H1 (cell line): ENCODE measurements around the gene CCDC63. TPM values are rescaled to one million over a fixed set of nuclear protein-coding genes. Genes with fewer than 3 reads are reported as not detected.

ENCODE experiments used
- CTCF ChIA-PET: fragments of 300-600 bp; sonication (Branson Sonifier 250); formaldehyde crosslinking; loops from one replicate; lab custom pipeline; 2021; ENCODE audit not compliant: partially characterized antibody; lab: Charles Lee
- POLR2A ChIA-PET: fragments of 300-600 bp; sonication (Branson Sonifier 250); formaldehyde crosslinking; loops from one replicate; lab custom pipeline; 2021; ENCODE audit warnings: inconsistent platforms; ENCODE audit not compliant: partially characterized antibody; lab: Charles Lee
- DNase-seq, 2 experiments: peaks; one replicate each; pipeline versions ENCODE4 v3.0.0 to v3.0.0-alpha.2; 2010 to 2022; ENCODE audit warnings: low spot score in 2 of 2, low read depth in 1 of 2, mixed read lengths in 1 of 2
- FAIRE-seq: peaks from 2 replicates; lab custom pipeline; 2011; peaks lifted over from hg19 to GRCh38; lab: Jason Lieb, UNC
- H2AFZ ChIP-seq: 2 replicates; pipeline ENCODE4 v1.8.1; 2012; ENCODE audit warnings: low read length, inconsistent platforms
- H2AK5ac ChIP-seq: 2 replicates; pipeline ENCODE4 v1.6.1; 2013; ENCODE audit warnings: low read depth, low read length
- H2BK120ac ChIP-seq: replicated peaks from 2 replicates; pipeline ENCODE3; 2013; ENCODE audit warnings: low read depth, low read length, inconsistent platforms
- H2BK12ac ChIP-seq: 2 replicates; pipeline ENCODE4 v1.6.1; 2013; ENCODE audit warnings: low read depth, low read length
- H2BK15ac ChIP-seq: 2 replicates; pipeline ENCODE4 v1.6.1; 2013; ENCODE audit warnings: low read length
- H2BK20ac ChIP-seq: 2 replicates; pipeline ENCODE4 v1.6.1; 2013; ENCODE audit warnings: low read length
- H2BK5ac ChIP-seq: 2 replicates; pipeline ENCODE4 v1.6.1; 2013; ENCODE audit warnings: low read depth, low read length
- H3K14ac ChIP-seq: 2 replicates; pipeline ENCODE4 v1.6.1; 2013; ENCODE audit warnings: inconsistent platforms; ENCODE audit not compliant: insufficient read length
- H3K18ac ChIP-seq: 2 replicates; pipeline ENCODE4 v1.6.1; 2013; ENCODE audit warnings: low read length; ENCODE audit errors: extremely low read depth
- H3K23ac ChIP-seq: 2 replicates; pipeline ENCODE4 v1.6.1; 2013; ENCODE audit warnings: inconsistent platforms; ENCODE audit not compliant: insufficient read length
- H3K23me2 ChIP-seq: 2 replicates; pipeline ENCODE4 v1.6.1; 2013; ENCODE audit warnings: low read depth, low read length
- H3K27ac ChIP-seq: 2 replicates; pipeline ENCODE4 v1.6.1; 2011; ENCODE audit warnings: low read depth, low read length, inconsistent platforms
- H3K27me3 ChIP-seq, 4 experiments: replicated peaks in 1 of 4; 1 replicate in 1 of 4; 2 replicates in 3 of 4; pipeline versions ENCODE4 v1.6.1 to v1.8.1; 2011 to 2013; ENCODE audit warnings: low read length in 3 of 4, mild to moderate bottlenecking in 3 of 4, inconsistent platforms in 2 of 4, mixed read lengths in 2 of 4, moderate library complexity in 1 of 4; ENCODE audit not compliant: control insufficient read depth in 3 of 4, insufficient read depth in 3 of 4; ENCODE audit errors: extremely low read depth in 1 of 4
- H3K36me3 ChIP-seq, 4 experiments: 2 replicates each; pipeline versions ENCODE4 v1.6.1 to v1.8.1; 2011 to 2013; ENCODE audit warnings: mild to moderate bottlenecking in 4 of 4, low read length in 3 of 4, moderate library complexity in 2 of 4, control low read depth in 1 of 4, inconsistent platforms in 1 of 4; ENCODE audit not compliant: insufficient read depth in 4 of 4, control insufficient read depth in 2 of 4
- H3K4ac ChIP-seq: replicated peaks from 2 replicates; pipeline ENCODE3; 2013; ENCODE audit warnings: low read length, low read depth, mixed read lengths, inconsistent platforms; ENCODE audit not compliant: insufficient read length
- H3K4me1 ChIP-seq, 4 experiments: replicated peaks in 1 of 4; 1 replicate in 1 of 4; 2 replicates in 3 of 4; pipeline versions ENCODE4 v1.6.1 to v1.8.1; 2011 to 2013; ENCODE audit warnings: low read length in 3 of 4, inconsistent platforms in 2 of 4, mixed read lengths in 1 of 4; ENCODE audit not compliant: insufficient read depth in 4 of 4, control insufficient read depth in 3 of 4
- H3K4me2 ChIP-seq, 2 experiments: 2 replicates each; pipeline versions ENCODE4 v1.6.1 to v1.8.1; 2011 to 2013; ENCODE audit warnings: low read depth in 2 of 2, low read length in 2 of 2, control low read depth in 1 of 2, inconsistent platforms in 1 of 2, mild to moderate bottlenecking in 1 of 2; ENCODE audit not compliant: insufficient read depth in 1 of 2
- H3K4me3 ChIP-seq, 4 experiments: fragments of 200-600, 300-600 bp in 1 of 4; sonication (generic), shearing (Covaris generic), sonication (Bioruptor Twin) in 1 of 4; 2 replicates each; pipeline versions ENCODE4 v1.5.1 to v1.8.1; 2011 to 2016; ENCODE audit warnings: low read length in 4 of 4, low read depth in 3 of 4, control low read depth in 2 of 4, inconsistent platforms in 2 of 4, mild to moderate bottlenecking in 2 of 4, mixed read lengths in 1 of 4, moderate library complexity in 1 of 4; ENCODE audit not compliant: insufficient read depth in 2 of 4; ENCODE audit errors: extremely low read depth in 1 of 4
- H3K56ac ChIP-seq: replicated peaks from 2 replicates; pipeline ENCODE3; 2013; ENCODE audit warnings: low read depth, mild to moderate bottlenecking, mixed read lengths, low read length, inconsistent platforms; ENCODE audit not compliant: insufficient read length
- H3K79me1 ChIP-seq: 2 replicates; pipeline ENCODE4 v1.6.1; 2013; ENCODE audit warnings: low read depth, low read length, control low read depth
- H3K79me2 ChIP-seq, 2 experiments: 2 replicates each; pipeline versions ENCODE4 v1.6.1 to v1.8.1; 2012 to 2013; ENCODE audit warnings: low read length in 2 of 2, mild to moderate bottlenecking in 2 of 2, inconsistent platforms in 1 of 2; ENCODE audit not compliant: insufficient read depth in 2 of 2, control insufficient read depth in 1 of 2
- H3K9ac ChIP-seq, 4 experiments: replicated peaks in 1 of 4; 1 replicate in 1 of 4; 2 replicates in 3 of 4; pipeline versions ENCODE4 v1.6.1 to v1.8.1; 2011 to 2013; ENCODE audit warnings: low read depth in 3 of 4, low read length in 3 of 4, control low read depth in 2 of 4, mild to moderate bottlenecking in 2 of 4, moderate library complexity in 2 of 4, inconsistent platforms in 1 of 4; ENCODE audit errors: extremely low read depth in 1 of 4
- H3K9me3 ChIP-seq, 2 experiments: 2 replicates each; pipeline versions ENCODE4 v1.6.1 to v1.8.1; 2012 to 2013; ENCODE audit warnings: mild to moderate bottlenecking in 2 of 2, moderate library complexity in 2 of 2, control low read depth in 1 of 2, inconsistent platforms in 1 of 2, low read depth in 1 of 2, low read length in 1 of 2, mixed read lengths in 1 of 2; ENCODE audit not compliant: insufficient read depth in 2 of 2
- H4K20me1 ChIP-seq, 2 experiments: replicated peaks in 1 of 2; 2 replicates each; pipeline versions ENCODE3 to v1.8.1; 2011 to 2013; ENCODE audit warnings: inconsistent platforms in 2 of 2, low read length in 2 of 2, mild to moderate bottlenecking in 1 of 2; ENCODE audit not compliant: insufficient read depth in 2 of 2, control insufficient read depth in 1 of 2
- H4K5ac ChIP-seq: 2 replicates; pipeline ENCODE4 v1.6.1; 2013; ENCODE audit warnings: low read length, low read depth, mixed read lengths, inconsistent platforms; ENCODE audit not compliant: insufficient read length
- H4K8ac ChIP-seq: 2 replicates; pipeline ENCODE4 v1.8.0; 2013; ENCODE audit warnings: mild to moderate bottlenecking, moderate library complexity, low read length, inconsistent platforms; ENCODE audit not compliant: insufficient read depth; ENCODE audit errors: extremely low read depth
- H4K91ac ChIP-seq: replicated peaks from 2 replicates; pipeline ENCODE3; 2013; ENCODE audit warnings: low read length, mixed read lengths, inconsistent platforms; ENCODE audit not compliant: insufficient read length
- EGR1 ChIP-seq: IDR thresholded peaks from 2 replicates; pipeline ENCODE4 v1.6.1; 2011; ENCODE audit warnings: low read depth, low read length, borderline replicate concordance
- KDM4A ChIP-seq: IDR thresholded peaks from one replicate; pipeline ENCODE4 v1.7.1; 2012; ENCODE audit warnings: low read depth, mild to moderate bottlenecking, moderate library complexity, low read length, inconsistent platforms; ENCODE audit not compliant: severe bottlenecking
- SIX5 ChIP-seq: IDR thresholded peaks from 2 replicates; pipeline ENCODE4 v1.6.1; 2011; ENCODE audit warnings: mild to moderate bottlenecking, low read depth, low read length
- ZNF274 ChIP-seq: IDR thresholded peaks from 2 replicates; pipeline ENCODE4 v1.7.0; 2012; ENCODE audit warnings: low read length, borderline replicate concordance; ENCODE audit errors: extremely low read depth
- WGBS, 2 experiments: shearing (Covaris generic) in 1 of 2; methylation state at CpG; one replicate each; pipeline versions ENCODE4 v1.1.6 to v1.1.7; 2013 to 2015; ENCODE audit warnings: low lambda C conversion rate in 2 of 2, mixed read lengths in 2 of 2, inconsistent platforms in 1 of 2, low coverage in 1 of 2, missing lambda C conversion rate in 1 of 2; ENCODE audit not compliant: insufficient replicate concordance in 2 of 2, insufficient coverage in 1 of 2, insufficient read length in 1 of 2; ENCODE audit errors: extremely low coverage in 1 of 2, missing lambda C conversion rate in 1 of 2; 5-methylcytosine and 5-hydroxymethylcytosine counted together
- polyA plus RNA-seq, 7 experiments: library from polyadenylated mRNA; depleted of rRNA in 3 of 7; stranded (reverse) in 5 of 7; unstranded in 2 of 7; fragments of >200 nt in 5 of 7; fragments of 200-250 nt in 2 of 7; gene quantifications; 1 replicate in 5 of 7; 2 replicates in 1 of 7; 4 replicates in 1 of 7; pipeline versions ENCODE4 v1.2.1 to v1.2.3, GENCODE V29; 2011 to 2013; ENCODE audit warnings: missing spikeins in 2 of 7, mixed read lengths in 2 of 7
- total RNA-seq: library from RNA; stranded (reverse); fragmentation: NEBNext Ultra II Directional; extraction: Animal tissue kit (Norgen Biotek cat#: 25700); gene quantifications from 2 replicates; pipeline ENCODE4 v1.2.1, GENCODE V29; 2021

Gene CCDC63
- total and polyA plus RNA-seq, 2 of the 8 experiments (the other 6 are each of a cell fraction or from before 2014, with no cell fraction given) = 0.42 to 0.93 TPM

DNA sequence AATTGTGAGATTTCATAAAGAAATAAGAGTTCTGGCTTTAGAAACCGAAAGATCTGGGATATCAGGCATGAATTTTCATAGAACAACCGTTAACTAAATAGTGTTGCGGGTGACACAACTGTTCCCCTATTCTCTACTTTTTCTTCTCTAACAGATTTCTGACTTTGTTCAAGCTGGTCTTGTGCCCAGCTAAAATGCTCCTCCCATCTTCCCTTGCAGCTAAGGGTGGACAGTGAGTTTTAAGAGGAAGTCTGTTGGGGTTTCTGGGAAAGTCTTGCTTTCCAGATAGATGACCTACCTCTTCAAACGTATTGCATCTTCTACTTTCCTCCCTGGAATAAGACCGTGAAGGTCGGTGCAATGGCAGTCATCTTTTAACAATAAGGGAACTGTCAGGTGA, 18.7 kb downstream of the CCDC63 start:
- ChIA-PET CTCF (interaction anchor here (0.5 to 1.0 kb wide), 2 partner anchors 25 to 28 kb away, joined by 3 to 4 read pairs; no protein-coding TSS in a partner anchor), POLR2A (interaction anchor here (1.4 kb wide), 1 partner anchor 19 kb away, joined by 3 read pairs; the partner anchor contains the start of gene CCDC63)
- no peaks in the 10 kb centered on the region for H3K27me3 ChIP-seq
- H3K9ac ChIP-seq = no peak overlapping the region
- H3K79me1 ChIP-seq = no peaks in the 10 kb centered on the region
- no peak overlapping the region for H3K4ac ChIP-seq
- no peaks in the 10 kb centered on the region for H3K79me2 ChIP-seq
- H3K36me3 ChIP-seq = no peaks in the 10 kb centered on the region
- H3K18ac ChIP-seq = no peak overlapping the region
- H3K14ac ChIP-seq = no peak overlapping the region
- H3K56ac ChIP-seq = no peak overlapping the region
- H3K4me2 ChIP-seq = no peak overlapping the region
- no peak overlapping the region for H4K91ac ChIP-seq
- no peak overlapping the region for H2BK15ac ChIP-seq
- H3K4me3 ChIP-seq = no peak overlapping the region
- no peak overlapping the region for H3K27ac ChIP-seq
- FAIRE-seq (no peak), DNase-seq (no peak)
- H4K5ac ChIP-seq = no peak overlapping the region
- no peak overlapping the region for H2AFZ ChIP-seq
- H2BK20ac ChIP-seq = no peak overlapping the region
- H2BK12ac ChIP-seq = no peak overlapping the region
- no peak overlapping the region for H2BK5ac ChIP-seq
- no peak overlapping the region for H3K23ac ChIP-seq
- no peak overlapping the region for H2AK5ac ChIP-seq
- H4K8ac ChIP-seq = no peak overlapping the region
- H3K23me2 ChIP-seq = no peaks in the 10 kb centered on the region
- H3K9me3 ChIP-seq = peaks cover 6 to 14% of the 10 kb centered on the region in 2 experiments; a peak in 3 of 4 replicates
- WGBS, 2 experiments = 92% methylated on average over 6 of the region's 6 CpGs; no CpG with 5 or more reads in 1 of the 2 experiments
- H4K20me1 ChIP-seq = no peaks in the 10 kb centered on the region
- peaks cover 0 to 4% (median 0%) of the 10 kb centered on the region in 4 experiments; a peak in 3 of 7 replicates for H3K4me1 ChIP-seq
- no peak overlapping the region for H2BK120ac ChIP-seq
- TF ChIP-seq ZNF274 = no peak
- no peak for TF ChIP-seq EGR1
- no peak for TF ChIP-seq SIX5
- TF ChIP-seq KDM4A = no peak
